Muscle of leg (tissue), 11 donors: ENCODE data around the gene TULP3. TPM values are rescaled to one million over a fixed set of nuclear protein-coding genes. Genes with fewer than 3 reads are reported as not detected.
A peak's percentile ranks its signal among the peaks of the same experiment; 100 is the strongest.

Experiments used
- DNase-seq: peaks from one replicate; pipeline ENCODE4 v3.0.0; 2013
- H3K27ac ChIP-seq: one replicate; pipeline ENCODE4 v1.5.1; 2013; ENCODE audit warnings: mild to moderate bottlenecking, low read length, control low read depth
- H3K27me3 ChIP-seq: one replicate; pipeline ENCODE4 v1.6.1; 2013; ENCODE audit warnings: low read length; ENCODE audit not compliant: control insufficient read depth, insufficient read depth
- H3K36me3 ChIP-seq: one replicate; pipeline ENCODE4 v1.6.1; 2013; ENCODE audit warnings: low read length; ENCODE audit not compliant: control insufficient read depth, insufficient read depth
- H3K4me1 ChIP-seq: one replicate; pipeline ENCODE4 v1.6.1; 2013; ENCODE audit warnings: low read length; ENCODE audit not compliant: control insufficient read depth, insufficient read depth
- H3K4me3 ChIP-seq: one replicate; pipeline ENCODE4 v1.5.1; 2013; ENCODE audit warnings: low read length, control low read depth
- H3K9me3 ChIP-seq: replicated peaks from 2 replicates; pipeline ENCODE4 v1.6.1; 2013; ENCODE audit warnings: low read depth, low read length; ENCODE audit not compliant: control insufficient read depth
- WGBS: methylation state at CpG from one replicate; pipeline ENCODE4 v1.1.5; 2013; ENCODE audit warnings: missing lambda C conversion rate; ENCODE audit not compliant: insufficient coverage; 5-methylcytosine and 5-hydroxymethylcytosine counted together
- polyA plus RNA-seq, 8 donors: library from polyadenylated mRNA; unstranded; fragments of 120-200 nt; gene quantifications; one replicate each; pipeline versions ENCODE4 v1.2.1 to v1.2.3, GENCODE V29; 2013; ENCODE audit warnings: inconsistent platforms in 1 of 8, low replicate concordance in 1 of 8; ENCODE audit not compliant: insufficient read length in 8 of 8, insufficient read depth in 1 of 8
- total RNA-seq: library from RNA; stranded (reverse); fragments of 120-200 nt; gene quantifications from one replicate; pipeline ENCODE4 v1.2.4, GENCODE V29; 2013

TULP3 gene
- total and polyA plus RNA-seq, 9 donors, result 20.8 to 31.3 (median 28.1) TPM

DNA sequence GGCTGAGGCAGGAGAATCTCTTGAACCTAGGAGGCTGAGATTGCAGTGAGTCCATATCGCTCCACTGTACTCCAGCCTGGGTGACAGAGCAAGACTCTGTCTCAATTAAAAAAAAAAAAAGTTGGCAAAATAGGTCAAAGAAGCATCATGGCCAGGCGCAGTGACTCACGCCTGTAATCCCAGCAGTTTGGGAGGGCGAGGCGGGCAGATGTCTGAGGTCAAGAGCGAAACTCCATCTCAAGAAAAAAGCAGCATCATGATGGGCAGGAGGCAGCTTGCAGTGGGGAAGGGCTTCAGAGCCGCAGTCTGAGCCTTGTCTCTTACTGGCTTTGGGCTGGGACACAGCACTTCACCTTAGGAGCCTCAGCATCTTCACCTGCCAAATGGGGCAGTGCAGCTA, 89.9 kb downstream of the TULP3 start:
- Histone ChIP-seq H3K27ac (no peak overlapping the region), H3K4me1 (peaks cover 37% of the 10 kb centered on the region), H3K9me3 (no peaks in the 10 kb centered on the region), H3K4me3 (no peak overlapping the region), H3K36me3 (peaks cover 27% of the 10 kb centered on the region), H3K27me3 (no peaks in the 10 kb centered on the region)
- WGBS, result 90% methylated on average over 5 of the region's 7 CpGs
- no peak for DNase-seq

DNA sequence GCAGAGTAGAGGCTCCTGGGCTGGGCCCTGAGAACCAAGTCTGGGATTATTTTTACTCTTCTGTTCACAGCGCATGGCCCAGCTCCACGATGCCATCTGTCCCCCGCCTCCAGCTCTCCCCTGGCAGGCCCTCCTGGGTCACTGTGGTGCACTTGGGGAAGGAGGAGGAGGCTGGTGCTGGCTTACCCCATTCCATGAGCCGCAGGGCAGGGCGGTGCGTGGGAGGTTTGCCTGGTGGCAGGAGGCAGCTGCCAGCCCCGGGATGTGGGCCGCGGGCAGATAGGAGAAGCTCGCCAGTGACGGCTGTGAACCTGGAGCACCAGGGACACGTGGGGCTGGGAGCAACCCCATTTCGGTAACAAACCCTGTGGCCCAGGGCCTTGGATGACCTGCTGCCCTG, 91.7 kb downstream of the TULP3 start:
- Histone ChIP-seq H3K9me3 (no peaks in the 10 kb centered on the region), H3K36me3 (peaks cover 27% of the 10 kb centered on the region), H3K4me3 (no peak overlapping the region), H3K27ac (no peak overlapping the region), H3K27me3 (no peaks in the 10 kb centered on the region), H3K4me1 (peaks cover 25% of the 10 kb centered on the region)
- 86% methylated on average over 13 of the region's 13 CpGs for WGBS
- peak; percentile 40 for DNase-seq

DNA sequence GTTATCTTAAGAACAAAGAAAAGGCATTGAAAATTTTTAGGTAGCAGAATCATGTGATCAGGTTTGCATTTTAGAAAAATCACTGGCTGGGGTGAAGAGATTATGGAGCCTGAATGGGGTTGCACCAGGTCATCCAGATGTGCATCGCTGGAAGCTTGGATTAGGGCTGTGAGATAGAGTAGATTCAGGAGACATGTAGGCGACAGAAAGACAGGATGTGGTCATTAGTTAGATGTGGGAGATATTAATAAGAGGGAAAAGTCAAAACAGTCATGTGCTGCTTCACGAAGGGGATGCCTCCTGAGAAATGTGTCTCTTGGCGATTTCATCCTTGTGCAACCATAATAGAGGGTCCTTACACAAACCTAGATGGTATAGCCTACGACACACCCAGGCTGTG, 93.6 kb downstream of the TULP3 start:
- H3K27ac ChIP-seq, result no peak overlapping the region
- WGBS, result 67% methylated on average over 2 of the region's 5 CpGs

DNA sequence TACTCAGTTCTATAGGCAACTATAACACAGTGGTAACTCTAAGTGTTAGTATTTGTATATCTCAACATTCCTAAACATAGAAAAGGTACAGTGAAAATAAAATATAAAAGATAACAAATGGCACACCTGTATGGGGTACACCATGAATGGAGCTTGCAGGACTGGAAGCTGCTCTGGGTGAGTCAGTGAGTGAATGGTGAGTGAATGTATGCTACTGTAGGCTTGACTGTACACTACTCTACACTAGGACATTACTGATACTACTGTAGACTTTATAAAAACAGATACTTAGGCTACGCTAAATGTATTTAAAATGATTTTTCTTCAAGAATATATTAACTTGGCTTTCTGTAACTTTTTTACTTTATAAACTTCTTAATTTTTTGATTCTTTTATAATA, 94.0 kb downstream of the TULP3 start:
- Histone ChIP-seq H3K27ac (no peak overlapping the region), H3K4me3 (no peak overlapping the region), H3K27me3 (no peaks in the 10 kb centered on the region), H3K4me1 (peaks cover 25% of the 10 kb centered on the region), H3K9me3 (peaks cover 2% of the 10 kb centered on the region), H3K36me3 (peaks cover 19% of the 10 kb centered on the region)
- WGBS, result no CpG with 5 or more reads among the region's 1 CpG
- DNase-seq, result no peak

More for the DNA sequence above, 93.6 kb downstream of the TULP3 start:
- peaks cover 23% of the 10 kb centered on the region for H3K36me3 ChIP-seq
- H3K4me1 ChIP-seq, result peaks cover 25% of the 10 kb centered on the region
- no peak for DNase-seq
- H3K27me3 ChIP-seq, result no peaks in the 10 kb centered on the region
- no peak overlapping the region for H3K4me3 ChIP-seq
- no peaks in the 10 kb centered on the region for H3K9me3 ChIP-seq

DNA sequence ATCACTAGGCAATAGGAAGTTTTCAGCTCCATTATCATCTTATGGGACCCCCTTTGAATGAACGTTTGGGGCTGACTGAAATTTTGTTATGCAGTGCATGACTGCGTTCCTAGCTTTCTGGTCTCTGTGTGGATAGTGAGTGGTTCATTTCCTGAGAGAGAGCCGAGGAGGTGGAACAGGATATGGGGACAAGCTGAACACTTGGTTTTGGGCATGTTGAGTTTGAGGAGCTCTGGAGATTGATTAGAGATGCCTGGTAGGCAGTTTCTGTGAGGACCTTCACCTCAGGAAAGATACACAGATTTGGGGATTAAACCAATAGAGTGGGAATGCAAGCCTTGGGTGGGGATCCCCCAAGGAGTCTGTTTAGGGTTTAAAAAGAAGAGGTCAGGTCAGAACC, 96.2 kb downstream of the TULP3 start:
- no peak for DNase-seq
- Histone ChIP-seq H3K27me3 (no peaks in the 10 kb centered on the region), H3K27ac (no peak overlapping the region), H3K4me3 (no peak overlapping the region), H3K4me1 (peaks cover 15% of the 10 kb centered on the region), H3K36me3 (peaks cover 9% of the 10 kb centered on the region), H3K9me3 (peaks cover 3% of the 10 kb centered on the region)
- WGBS, result 100% methylated on average over 2 of the region's 3 CpGs

DNA sequence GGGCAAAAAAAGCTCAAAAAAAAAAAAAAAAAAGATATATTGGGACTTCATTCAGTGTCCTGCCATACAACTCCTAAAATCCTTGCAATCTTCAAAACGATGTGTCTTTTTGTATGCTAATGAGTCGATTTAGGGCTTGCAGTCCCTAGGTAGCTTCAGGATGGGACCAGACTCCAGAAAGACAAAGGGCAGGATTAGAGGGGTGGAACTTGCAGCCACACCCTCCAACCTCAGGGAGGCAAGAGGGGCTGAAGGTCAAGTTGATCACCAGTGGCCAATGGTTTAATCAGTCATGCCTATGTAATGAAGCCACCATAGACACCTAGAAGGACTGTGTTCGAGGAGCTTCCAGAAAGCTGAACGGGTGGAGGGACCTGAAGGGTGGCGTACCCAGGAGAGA, 97.8 kb downstream of the TULP3 start:
- peaks cover 8% of the 10 kb centered on the region for H3K4me1 ChIP-seq
- H3K9me3 ChIP-seq, result peaks cover 3% of the 10 kb centered on the region
- H3K36me3 ChIP-seq, result peaks cover 3% of the 10 kb centered on the region
- 100% methylated on average over 3 of the region's 5 CpGs for WGBS
- H3K27me3 ChIP-seq, result no peaks in the 10 kb centered on the region
- no peak for DNase-seq
- no peak overlapping the region for H3K4me3 ChIP-seq
- H3K27ac ChIP-seq, result no peak overlapping the region

Other genes starting within 250 kb of the TULP3 start
- gene FKBP4, start 95.9 kb upstream of the TULP3 start, total RNA-seq, result 25.1 TPM
- gene FKBP4, start 95.9 kb upstream of the TULP3 start, polyA plus RNA-seq, result 10 to 100 TPM; 41.6 to 55.8 (median 45.7) TPM
- 26.5 TPM for gene ITFG2, start 78.2 kb upstream of the TULP3 start, total RNA-seq
- gene ITFG2, start 78.2 kb upstream of the TULP3 start, polyA plus RNA-seq, result 10 to 100 TPM; 25.3 to 38.0 (median 31.9) TPM
- gene NRIP2, start 55.9 kb upstream of the TULP3 start, total RNA-seq, result 2.3 TPM
- gene NRIP2, start 55.9 kb upstream of the TULP3 start, polyA plus RNA-seq, result 1 to 10 TPM; 5.0 to 6.6 (median 5.8) TPM
- gene TEX52, start 33.9 kb upstream of the TULP3 start, total RNA-seq, result not detected
- 1 to 10 TPM in 3 of 8 donors, under 1 TPM in 5; 0.19 to 1.3 (median 0.58) TPM for gene TEX52, start 33.9 kb upstream of the TULP3 start, polyA plus RNA-seq
- 6.5 TPM for gene FOXM1, start 13.7 kb upstream of the TULP3 start, total RNA-seq
- gene FOXM1, start 13.7 kb upstream of the TULP3 start, polyA plus RNA-seq, result 10 to 100 TPM; 15.8 to 29.4 (median 22.7) TPM
- gene RHNO1, start 13.7 kb upstream of the TULP3 start, total RNA-seq, result 17.8 TPM
- 10 to 100 TPM; 18.3 to 28.3 (median 25.3) TPM for gene RHNO1, start 13.7 kb upstream of the TULP3 start, polyA plus RNA-seq
- gene TEAD4, start 68.5 kb downstream of the TULP3 start, total RNA-seq, result 35.5 TPM
- gene TEAD4, start 68.5 kb downstream of the TULP3 start, polyA plus RNA-seq, result 100 to 1,000 TPM in 2 of 8 donors, 10 to 100 TPM in 6; 73.8 to 103 (median 87.2) TPM
- 56.6 TPM for gene TSPAN9, start 186.5 kb downstream of the TULP3 start, total RNA-seq
- 100 to 1,000 TPM in 7 of 8 donors, 10 to 100 TPM in 1; 92.7 to 142 (median 118) TPM for gene TSPAN9, start 186.5 kb downstream of the TULP3 start, polyA plus RNA-seq